ENCODE results near the gene ITSN2. TPM values are rescaled to one million over a fixed set of nuclear protein-coding genes. Genes with fewer than 3 reads are reported as not detected.

Gene ITSN2
- total RNA-seq, 4 donors from 2014 or later, result 32.8 to 58.0 (median 41.4) TPM

DNA sequence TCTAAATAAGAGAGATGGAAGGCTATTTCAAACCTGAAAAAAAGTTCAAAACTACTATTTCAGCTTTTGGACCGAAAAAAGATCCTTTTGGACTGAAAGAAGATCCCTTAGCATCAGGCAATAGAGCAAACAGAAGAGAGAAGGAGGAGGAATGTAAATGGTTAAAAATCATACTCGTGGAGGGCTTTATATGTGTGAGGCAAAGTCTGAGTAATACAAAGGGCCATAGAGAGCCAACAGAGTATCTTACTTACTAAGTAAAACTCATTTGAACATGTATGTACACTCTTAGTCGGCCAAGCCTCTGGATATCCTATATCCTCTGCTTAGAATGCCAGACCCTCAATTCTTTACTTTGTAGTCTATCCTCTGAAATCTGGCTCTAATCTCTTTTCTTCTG is 55.7 kb downstream of the ITSN2 start:
- no peak for DNase-seq
- H3K27ac ChIP-seq, result peak overlapping the region; percentile 50 to 78 (median 70)
- no peak overlapping the region for H3K4me3 ChIP-seq
- peaks cover 0 to 14% (median 0%) of the 10 kb centered on the region in 4 donors for H3K4me1 ChIP-seq
- TF ChIP-seq POLR2AphosphoS5 (IDR thresholded peaks at IDR 0.05), result no peak
- TF ChIP-seq, protein P1, sequence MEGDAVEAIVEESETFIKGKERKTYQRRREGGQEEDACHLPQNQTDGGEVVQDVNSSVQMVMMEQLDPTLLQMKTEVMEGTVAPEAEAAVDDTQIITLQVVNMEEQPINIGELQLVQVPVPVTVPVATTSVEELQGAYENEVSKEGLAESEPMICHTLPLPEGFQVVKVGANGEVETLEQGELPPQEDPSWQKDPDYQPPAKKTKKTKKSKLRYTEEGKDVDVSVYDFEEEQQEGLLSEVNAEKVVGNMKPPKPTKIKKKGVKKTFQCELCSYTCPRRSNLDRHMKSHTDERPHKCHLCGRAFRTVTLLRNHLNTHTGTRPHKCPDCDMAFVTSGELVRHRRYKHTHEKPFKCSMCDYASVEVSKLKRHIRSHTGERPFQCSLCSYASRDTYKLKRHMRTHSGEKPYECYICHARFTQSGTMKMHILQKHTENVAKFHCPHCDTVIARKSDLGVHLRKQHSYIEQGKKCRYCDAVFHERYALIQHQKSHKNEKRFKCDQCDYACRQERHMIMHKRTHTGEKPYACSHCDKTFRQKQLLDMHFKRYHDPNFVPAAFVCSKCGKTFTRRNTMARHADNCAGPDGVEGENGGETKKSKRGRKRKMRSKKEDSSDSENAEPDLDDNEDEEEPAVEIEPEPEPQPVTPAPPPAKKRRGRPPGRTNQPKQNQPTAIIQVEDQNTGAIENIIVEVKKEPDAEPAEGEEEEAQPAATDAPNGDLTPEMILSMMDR (IDR thresholded peaks at IDR 0.05), result no peak
- TF ChIP-seq POLR2A (IDR thresholded peaks at IDR 0.05), result no peak
- TF ChIP-seq EP300 (IDR thresholded peaks at IDR 0.05; ENCODE audit: low read depth), result no peak
- in situ Hi-C loops (cut with MboI; ENCODE audit: low pct_ligation_motif_present in 1 of 4, low pct_unique_long_range_greater_than_20kb in 1 of 4, low sequenced_read_pairs in 3 of 4), result no loop called here
- 51 to 60% methylated on average over 3 of the region's 3 CpGs for WGBS, 2 donors (ENCODE audit: low coverage in 1 of 2)
- H3K36me3 ChIP-seq, result peaks cover 0 to 43% (median 21%) of the 10 kb centered on the region in 4 donors
- no peaks in the 10 kb centered on the region for H3K27me3 ChIP-seq
- intact Hi-C loops (cut with DNase I; ENCODE audit: low total_unique reads), result no loop called here
- H3K9me3 ChIP-seq, result no peaks in the 10 kb centered on the region

DNA sequence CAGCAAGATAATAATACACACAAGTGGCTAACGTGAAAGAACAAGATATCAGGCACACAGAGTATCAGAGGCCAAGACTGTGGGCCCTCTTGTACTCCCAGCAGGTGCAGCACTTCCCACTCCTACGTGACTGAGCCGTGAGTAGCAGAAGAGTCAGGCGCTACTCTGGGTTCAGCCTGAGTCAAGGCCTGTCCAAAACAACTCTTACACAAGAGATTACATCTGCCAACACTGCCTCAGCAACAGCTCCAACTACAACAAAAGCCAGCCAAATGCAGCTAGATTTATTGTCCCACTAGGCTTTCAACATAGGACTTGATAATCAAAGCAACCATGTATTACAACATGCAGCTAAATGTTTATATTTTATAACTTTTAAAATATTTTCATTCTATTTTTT is 56.2 kb downstream of the ITSN2 start:
- WGBS, 2 donors (ENCODE audit: low coverage in 1 of 2), result 74 to 80% methylated on average over 1 to 4 of the region's 4 CpGs
- H3K4me3 ChIP-seq, result no peak overlapping the region
- no peaks in the 10 kb centered on the region for H3K9me3 ChIP-seq
- peaks cover 0 to 47% (median 21%) of the 10 kb centered on the region in 4 donors for H3K36me3 ChIP-seq
- peak overlapping the region; percentile 50 to 78 (median 70) for H3K27ac ChIP-seq
- peak; percentile 30 for DNase-seq
- no peaks in the 10 kb centered on the region for H3K27me3 ChIP-seq
- in situ Hi-C loops (cut with MboI; ENCODE audit: low pct_ligation_motif_present in 1 of 4, low pct_unique_long_range_greater_than_20kb in 1 of 4, low sequenced_read_pairs in 3 of 4) (no loop called here), intact Hi-C loops (cut with DNase I; ENCODE audit: low total_unique reads) (no loop called here)
- H3K4me1 ChIP-seq, result peaks cover 0 to 14% (median 0%) of the 10 kb centered on the region in 4 donors
- TF ChIP-seq POLR2AphosphoS5 (IDR thresholded peaks at IDR 0.05), result peak; percentile 25 to 70 (median 42)
- TF ChIP-seq POLR2A (IDR thresholded peaks at IDR 0.05), result no peak

DNA sequence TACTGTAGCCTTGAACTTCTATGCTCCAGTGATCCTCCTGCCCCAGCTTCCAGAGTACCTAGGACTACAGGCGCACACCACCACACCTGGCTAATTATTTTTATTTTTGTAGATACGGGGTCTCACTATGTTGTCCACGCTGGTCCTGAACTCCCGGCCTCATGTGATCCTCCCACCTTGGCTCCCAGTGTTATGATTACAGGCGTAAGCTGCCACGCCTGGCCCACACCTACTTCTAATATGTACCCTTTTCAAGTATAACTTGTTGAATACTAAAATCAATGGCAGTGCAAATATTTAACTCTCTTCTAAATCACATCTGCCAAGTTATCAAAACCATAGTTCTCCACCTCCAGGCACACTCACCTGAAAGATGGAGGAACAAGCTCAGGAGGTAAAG is 58.7 kb downstream of the ITSN2 start:
- no peaks in the 10 kb centered on the region for H3K9me3 ChIP-seq
- no peak overlapping the region for H3K4me3 ChIP-seq
- in situ Hi-C loops (cut with MboI; ENCODE audit: low pct_ligation_motif_present in 1 of 4, low pct_unique_long_range_greater_than_20kb in 1 of 4, low sequenced_read_pairs in 3 of 4) (no loop called here), intact Hi-C loops (cut with DNase I; ENCODE audit: low total_unique reads) (no loop called here)
- no peak for DNase-seq
- TF ChIP-seq POLR2AphosphoS5 (IDR thresholded peaks at IDR 0.05) (no peak), POLR2A (IDR thresholded peaks at IDR 0.05) (no peak)
- peaks cover 0 to 58% (median 26%) of the 10 kb centered on the region in 4 donors for H3K36me3 ChIP-seq
- H3K4me1 ChIP-seq, result peaks cover 0 to 9% (median 0%) of the 10 kb centered on the region in 4 donors
- 84 to 98% methylated on average over 5 to 6 of the region's 6 CpGs for WGBS, 2 donors (ENCODE audit: low coverage in 1 of 2)
- no peak overlapping the region for H3K27ac ChIP-seq
- no peaks in the 10 kb centered on the region for H3K27me3 ChIP-seq

DNA sequence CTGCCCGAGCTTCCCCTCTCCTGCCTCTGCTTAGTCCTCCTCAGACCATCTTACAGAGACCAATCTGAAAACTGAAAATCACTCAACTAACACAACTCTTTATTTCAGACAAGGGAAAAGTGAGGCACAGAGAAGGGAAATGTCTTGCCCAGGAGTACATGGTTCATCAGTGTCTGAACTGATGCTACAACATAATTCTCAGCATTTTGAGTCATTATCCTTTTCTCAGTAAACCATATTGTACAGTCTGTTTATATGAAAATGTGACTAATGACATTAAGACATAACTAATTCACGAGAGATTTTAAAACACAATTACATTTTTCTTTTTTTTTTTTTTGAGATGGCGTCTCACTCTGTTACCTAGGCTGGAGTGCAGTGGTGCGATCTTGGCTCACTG is 62.7 kb downstream of the ITSN2 start:
- 90 to 94% methylated on average over 4 of the region's 4 CpGs for WGBS, 2 donors (ENCODE audit: low coverage in 1 of 2)
- peaks cover 0 to 83% (median 34%) of the 10 kb centered on the region in 4 donors for H3K36me3 ChIP-seq

DNA sequence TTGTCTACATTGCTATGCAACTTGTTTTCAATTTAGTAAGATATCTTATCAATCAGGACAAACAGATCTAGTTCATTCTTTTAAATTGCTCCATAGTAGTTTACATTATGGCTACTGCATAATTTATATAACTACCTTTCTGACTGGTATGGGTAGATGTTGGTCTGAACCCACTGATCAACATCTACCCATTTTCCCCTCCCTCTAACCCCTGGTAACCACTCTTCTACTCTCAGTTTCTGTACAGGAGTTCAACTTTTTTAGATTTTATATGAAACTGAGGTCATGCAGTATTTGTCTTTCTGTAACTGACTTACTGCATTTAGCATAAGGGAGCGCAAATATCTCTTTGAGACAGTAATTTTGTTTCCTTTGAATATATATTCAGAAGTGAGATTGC is 73.2 kb downstream of the ITSN2 start:
- intact Hi-C loops (cut with DNase I; ENCODE audit: low total_unique reads), result no loop called here
- H3K27ac ChIP-seq, result no peak overlapping the region
- H3K36me3 ChIP-seq, result peaks cover 0 to 35% (median 0%) of the 10 kb centered on the region in 4 donors
- in situ Hi-C loops (cut with MboI; ENCODE audit: low pct_ligation_motif_present in 1 of 4, low pct_unique_long_range_greater_than_20kb in 1 of 4, low sequenced_read_pairs in 3 of 4), result no loop called here
- WGBS, 2 donors (ENCODE audit: low coverage in 1 of 2), result 90 to 97% methylated on average over 1 of the region's 1 CpG
- no peaks in the 10 kb centered on the region for H3K9me3 ChIP-seq
- no peak overlapping the region for H3K4me3 ChIP-seq
- no peaks in the 10 kb centered on the region for H3K27me3 ChIP-seq
- no peaks in the 10 kb centered on the region for H3K4me1 ChIP-seq
- no peak for DNase-seq
- TF ChIP-seq POLR2AphosphoS5 (IDR thresholded peaks at IDR 0.05), result no peak
- TF ChIP-seq, protein P1 (IDR thresholded peaks at IDR 0.05), result no peak
- no peak for TF ChIP-seq EP300 (IDR thresholded peaks at IDR 0.05; ENCODE audit: low read depth)
- no peak for TF ChIP-seq POLR2A (IDR thresholded peaks at IDR 0.05)

More for the DNA sequence above, 62.7 kb downstream of the ITSN2 start:
- Histone ChIP-seq H3K27me3 (no peaks in the 10 kb centered on the region), H3K9me3 (no peaks in the 10 kb centered on the region), H3K4me3 (no peak overlapping the region), H3K27ac (no peak overlapping the region), H3K4me1 (no peaks in the 10 kb centered on the region)
- intact Hi-C loops (cut with DNase I; ENCODE audit: low total_unique reads) (no loop called here), in situ Hi-C loops (cut with MboI; ENCODE audit: low pct_ligation_motif_present in 1 of 4, low pct_unique_long_range_greater_than_20kb in 1 of 4, low sequenced_read_pairs in 3 of 4) (no loop called here)
- TF ChIP-seq, protein P1 (IDR thresholded peaks at IDR 0.05), result no peak
- no peak for TF ChIP-seq POLR2AphosphoS5 (IDR thresholded peaks at IDR 0.05)
- TF ChIP-seq POLR2A (IDR thresholded peaks at IDR 0.05), result no peak
- no peak for TF ChIP-seq EP300 (IDR thresholded peaks at IDR 0.05; ENCODE audit: low read depth)
- DNase-seq, result no peak

All from transverse colon (tissue), 4 donors.